ENCODE measurements around the gene CADM1. TPM values are rescaled to one million over a fixed set of nuclear protein-coding genes. Genes with fewer than 3 reads are reported as not detected.

CADM1 gene
- total RNA-seq, 1 donor from 2014 or later: 9.7 TPM

GRCh38 chr11:115452241-115452640, 52.0 kb downstream of the CADM1 start:
- DNase-seq (ENCODE audit: extremely low read depth, low read depth, low spot score): no peak

GRCh38 chr11:115450519-115450918, 53.7 kb downstream of the CADM1 start:
- DNase-seq (ENCODE audit: extremely low read depth, low read depth, low spot score): no peak

DNA sequence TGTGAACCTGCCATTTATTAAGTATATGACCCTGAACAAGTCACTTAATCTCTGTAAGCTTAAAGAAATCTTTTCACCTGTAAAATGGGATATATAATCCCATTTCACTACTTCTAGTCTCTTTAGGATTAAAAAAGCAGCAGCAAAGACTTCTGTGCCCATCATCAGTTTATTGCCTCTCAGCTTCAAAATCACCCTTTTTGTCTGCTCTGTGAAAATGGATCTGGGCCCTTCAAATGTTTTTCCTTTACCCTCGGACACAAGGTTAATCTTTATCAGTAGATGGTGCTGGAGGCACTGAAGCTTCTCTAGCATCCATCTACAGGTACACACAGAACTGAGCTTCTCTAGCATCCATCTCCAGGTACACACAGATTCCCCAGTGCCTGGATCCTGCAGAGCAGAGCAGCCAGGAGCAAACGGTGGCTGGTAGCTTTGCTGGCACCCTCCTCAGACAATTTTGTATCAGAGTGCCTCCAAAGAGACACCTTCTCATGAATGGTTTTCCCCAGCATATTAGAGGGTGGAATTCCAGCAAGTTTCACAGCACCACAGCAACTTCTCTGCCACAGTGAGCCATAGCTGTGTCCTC, 56.8 kb downstream of the CADM1 start:
- no peak for DNase-seq (ENCODE audit: extremely low read depth, low read depth, low spot score)

GRCh38 chr11:115446214-115446613, 58.0 kb downstream of the CADM1 start:
- DNase-seq (ENCODE audit: extremely low read depth, low read depth, low spot score): no peak

DNA sequence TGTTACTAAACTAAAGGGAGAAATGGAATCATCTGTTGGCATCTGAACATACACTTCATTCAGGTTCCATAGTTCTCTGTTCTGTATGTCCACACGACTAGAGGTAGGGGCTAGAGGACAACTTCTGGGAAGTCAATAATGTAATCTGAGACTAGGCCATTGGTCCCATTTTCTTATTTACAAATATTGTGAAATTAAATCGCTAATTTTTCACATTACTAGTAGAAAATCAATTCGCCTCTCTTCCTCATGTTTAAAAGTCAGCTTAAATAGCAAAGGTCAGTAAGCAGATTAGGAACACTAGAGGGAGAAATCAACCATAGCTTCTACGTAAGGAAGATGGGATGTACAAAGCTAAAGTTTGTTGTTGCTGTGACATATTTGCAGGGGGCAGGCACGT, 59.7 kb downstream of the CADM1 start:
- no peak for DNase-seq (ENCODE audit: extremely low read depth, low read depth, low spot score)

DNA sequence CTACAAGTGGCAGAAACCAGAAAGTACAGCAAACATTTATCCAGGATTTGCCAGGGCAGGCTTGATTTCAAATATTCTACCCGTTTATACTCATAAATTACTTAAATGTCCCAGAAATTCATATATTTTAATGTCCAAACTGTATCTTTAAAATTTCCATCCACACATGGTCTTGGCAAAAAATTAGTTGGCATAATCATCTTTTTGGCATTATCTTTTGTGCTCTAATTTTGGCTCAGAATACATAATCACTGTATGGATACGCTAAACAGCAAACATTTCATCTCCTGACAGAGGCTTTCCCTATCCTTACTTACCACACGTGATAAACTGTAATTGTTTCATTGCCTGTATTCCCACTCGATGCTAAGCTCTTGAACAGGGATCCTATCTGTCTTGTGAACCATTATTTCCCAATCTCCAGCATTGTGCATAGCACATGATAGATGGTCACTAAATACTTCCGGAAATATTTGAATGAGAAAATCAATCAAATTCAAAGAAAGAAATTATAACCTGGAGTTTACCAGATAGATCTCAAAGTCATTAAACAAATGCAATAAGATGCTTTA, 64.2 kb downstream of the CADM1 start:
- DNase-seq (ENCODE audit: extremely low read depth, low read depth, low spot score): no peak

DNA sequence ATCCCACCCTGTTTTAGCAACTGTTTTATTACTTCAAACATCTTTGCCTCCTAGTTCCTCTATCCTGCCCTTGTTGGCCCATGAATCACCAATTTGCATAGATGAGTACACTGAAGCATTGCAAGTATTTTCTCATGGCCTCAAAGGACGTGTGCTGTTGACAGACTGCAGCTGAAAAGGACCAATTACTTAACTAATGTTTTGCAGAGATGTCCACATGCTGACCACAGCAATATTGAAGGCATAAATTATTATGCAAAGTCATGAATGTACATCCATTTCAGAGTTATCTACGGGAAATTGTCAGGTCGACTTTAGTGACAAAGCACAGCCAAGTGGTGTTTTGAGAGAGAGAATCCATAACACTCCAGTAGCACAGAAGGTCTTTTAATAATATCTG, 64.8 kb downstream of the CADM1 start:
- DNase-seq (ENCODE audit: extremely low read depth, low read depth, low spot score): no peak

DNA sequence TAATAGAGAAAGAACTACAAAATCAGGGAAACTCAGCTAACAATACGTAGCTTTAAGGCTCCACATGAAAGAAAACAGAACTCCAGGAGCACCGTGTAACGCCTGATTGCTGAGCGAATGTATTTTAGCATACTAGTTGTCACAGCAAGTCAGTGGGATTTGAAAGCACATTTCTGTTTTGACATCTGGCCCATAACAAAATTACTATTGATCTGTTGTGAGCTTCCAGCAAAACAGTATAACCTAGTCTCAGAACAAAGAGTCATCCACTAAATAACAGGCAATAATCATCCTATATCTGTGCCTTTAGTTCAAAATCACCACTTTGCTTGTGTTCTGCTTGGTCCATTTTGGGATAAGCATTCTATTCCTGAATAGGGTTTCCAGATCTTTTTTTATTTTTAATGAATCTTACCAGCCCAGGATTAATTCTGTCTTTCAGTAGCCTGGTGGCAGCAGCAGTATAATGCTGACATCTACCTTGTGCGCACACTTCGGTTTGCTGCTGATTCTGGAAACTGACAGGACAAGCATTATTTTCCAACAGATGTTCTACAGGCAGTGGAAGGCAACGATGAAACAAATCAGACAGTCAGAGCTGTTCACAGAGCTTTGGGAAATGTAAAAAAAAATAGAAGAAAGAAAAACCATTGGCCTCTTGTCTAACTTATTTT, 66.2 kb downstream of the CADM1 start:
- no peak for DNase-seq (ENCODE audit: extremely low read depth, low read depth, low spot score)

GRCh38 chr11:115430345-115430744, 73.9 kb downstream of the CADM1 start:
- no peak for DNase-seq (ENCODE audit: extremely low read depth, low read depth, low spot score)

GRCh38 chr11:115428306-115428705, 75.9 kb downstream of the CADM1 start:
- no peak for DNase-seq (ENCODE audit: extremely low read depth, low read depth, low spot score)

- no peak for DNase-seq (ENCODE audit: extremely low read depth, low read depth, low spot score)
These were observed 78.4 kb downstream of the CADM1 start for GRCh38 chr11:115425816-115426215.

DNA sequence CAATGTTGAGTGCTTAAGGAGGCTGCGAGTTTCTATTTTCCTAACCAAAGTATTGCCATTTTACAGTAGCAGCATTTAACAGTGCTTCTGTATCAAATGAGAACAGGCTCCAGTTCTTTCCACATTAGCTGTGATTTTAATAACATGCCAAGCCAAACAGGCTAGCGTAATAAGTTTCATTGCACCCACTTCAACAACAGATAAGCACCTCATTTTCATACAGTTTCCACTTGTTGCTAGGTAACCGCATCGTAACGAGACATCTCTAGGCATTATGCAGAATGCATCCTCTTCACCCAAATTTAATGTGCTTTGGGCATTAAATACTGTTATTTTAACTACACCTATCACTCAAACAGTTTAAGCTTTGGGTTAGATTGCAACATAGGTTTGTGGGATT, 79.0 kb downstream of the CADM1 start:
- no peak for DNase-seq (ENCODE audit: extremely low read depth, low read depth, low spot score)

- no peak for DNase-seq (ENCODE audit: extremely low read depth, low read depth, low spot score)
These were observed 80.3 kb downstream of the CADM1 start for GRCh38 chr11:115423728-115424459.

GRCh38 chr11:115421992-115422689, 82.1 kb downstream of the CADM1 start:
- no peak for DNase-seq (ENCODE audit: extremely low read depth, low read depth, low spot score)

DNA sequence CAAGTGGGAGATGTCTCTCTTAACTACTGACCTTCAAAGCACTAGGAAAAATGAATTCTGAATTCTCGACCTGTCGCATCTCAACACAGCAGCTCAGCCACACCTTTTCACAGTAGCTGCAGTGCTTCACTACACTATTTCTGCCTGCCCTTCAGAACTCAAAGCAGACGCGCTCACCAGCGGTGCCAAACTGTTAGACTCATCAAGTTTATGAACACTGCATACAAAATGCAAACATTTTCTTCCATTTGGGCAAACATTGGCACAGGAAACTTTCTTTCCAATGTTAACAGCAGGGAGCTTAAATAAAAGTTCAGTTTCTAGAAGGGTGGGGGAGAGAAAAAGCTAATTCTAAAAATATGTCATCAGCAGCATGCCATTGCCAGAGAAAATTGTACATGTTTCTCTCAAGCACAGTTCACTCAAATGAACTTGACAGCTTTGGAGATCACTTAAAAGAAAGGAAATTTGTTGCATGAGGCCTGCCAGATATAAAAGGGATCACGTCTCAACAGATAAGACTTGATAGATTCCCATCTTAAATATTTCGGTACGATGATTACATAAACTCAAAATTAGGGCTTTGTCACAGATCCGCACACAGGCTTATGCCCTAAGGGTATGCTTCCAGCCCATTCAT, 82.7 kb downstream of the CADM1 start:
- no peak for DNase-seq (ENCODE audit: extremely low read depth, low read depth, low spot score)

GRCh38 chr11:115420505-115420904, 83.7 kb downstream of the CADM1 start:
- no peak for DNase-seq (ENCODE audit: extremely low read depth, low read depth, low spot score)

DNA sequence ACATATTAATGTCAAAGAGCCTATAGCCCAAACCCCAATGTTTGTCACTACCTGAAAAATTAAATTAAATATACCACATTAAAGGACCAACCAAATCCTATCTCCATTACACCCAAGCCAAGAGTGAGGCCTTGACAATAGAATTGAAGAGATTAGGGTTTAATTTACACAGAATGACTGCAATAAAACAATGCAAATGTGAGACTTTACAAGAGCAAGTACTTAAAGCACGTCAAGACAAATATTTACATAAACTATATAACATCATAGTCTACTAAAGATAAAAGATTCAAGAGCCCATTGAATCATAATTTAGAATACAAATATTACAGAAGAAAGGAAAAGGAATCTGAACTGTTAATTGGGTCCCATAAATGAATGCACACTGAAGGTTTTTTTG, 85.6 kb downstream of the CADM1 start:
- no peak for DNase-seq (ENCODE audit: extremely low read depth, low read depth, low spot score)

DNA sequence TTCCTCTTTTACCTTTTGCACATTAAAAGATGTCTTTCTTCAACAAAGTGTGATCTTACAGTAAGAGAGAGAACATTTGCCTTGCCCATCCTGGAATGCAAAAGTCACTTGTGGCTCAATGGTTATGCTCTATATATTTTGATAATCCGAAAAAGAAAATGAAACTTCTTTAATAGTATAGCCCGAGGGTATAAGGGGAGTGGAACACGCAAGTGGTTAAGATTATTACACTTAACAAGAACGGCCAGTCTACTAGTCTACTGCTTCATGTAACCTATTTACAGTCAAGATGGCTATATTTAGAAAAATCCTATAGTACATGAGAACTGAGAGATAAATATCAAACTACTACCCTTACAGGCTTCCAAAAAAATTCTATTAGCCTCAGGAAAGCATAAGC, 86.1 kb downstream of the CADM1 start:
- no peak for DNase-seq (ENCODE audit: extremely low read depth, low read depth, low spot score)

DNA sequence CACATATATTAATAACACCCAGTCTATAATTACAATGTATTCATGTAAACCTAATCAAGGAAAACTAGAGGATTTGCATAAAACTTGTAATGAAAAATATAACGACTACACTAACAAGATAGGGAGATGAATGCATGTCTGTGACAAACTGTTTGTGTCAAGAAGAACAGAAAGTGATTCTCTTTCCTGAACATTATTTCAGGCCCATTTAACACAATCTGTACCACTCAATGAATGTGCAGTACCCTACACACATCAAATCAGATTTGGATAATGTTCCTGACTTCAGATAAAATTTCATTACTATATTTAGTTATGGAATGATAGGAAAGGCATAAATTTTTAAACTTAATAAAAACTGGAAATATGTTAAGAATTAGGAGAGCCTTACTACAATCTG, 93.1 kb downstream of the CADM1 start:
- DNase-seq (ENCODE audit: extremely low read depth, low read depth, low spot score): no peak

GRCh38 chr11:115409691-115410220, 94.5 kb downstream of the CADM1 start:
- DNase-seq (ENCODE audit: extremely low read depth, low read depth, low spot score): no peak
